GM12878 (cell line): ENCODE results near the gene RASGEF1B.

Experiments used
- KAT2A ChIP-seq: conservative IDR thresholded peaks from 2 replicates; pipeline ENCODE4 v1.6.1; 2011; ENCODE audit warnings: low read depth, low read length; ENCODE audit not compliant: control insufficient read depth
- SREBF2 ChIP-seq: IDR thresholded peaks from 2 replicates; pipeline ENCODE4 v1.6.1; 2012; ENCODE audit warnings: mild to moderate bottlenecking, low read length

GRCh38 chr4:81404294-81404693 lies 67.4 kb downstream of the RASGEF1B start:
- TF ChIP-seq SREBF2 (no peak), KAT2A (no peak)
